ENCODE data around the gene SLC4A7.
A peak's percentile ranks its signal among the peaks of the same experiment; 100 is the strongest.
"Not testable (repeated sequence)": the region's sequence is repeated elsewhere in the genome, so short reads cannot be mapped to it uniquely, and the experiment has no call there.

Gene SLC4A7

GRCh38 chr3:27484015-27484844, at the start of gene SLC4A7:
TSS of gene SLC4A7 (minus strand) at chr3:27484384. CDS start at chr3:27484126, 258 bp downstream.
- DNase-seq: peak; percentile 98

GRCh38 chr3:27533261-27533607, 49.0 kb upstream of the SLC4A7 start:
- no peak for DNase-seq

- DNase-seq: no peak
Measured at GRCh38 chr3:27532426-27533260, 48.5 kb upstream of the SLC4A7 start.

- not testable (repeated sequence) for DNase-seq
Measured at GRCh38 chr3:27531193-27531751, 47.1 kb upstream of the SLC4A7 start.

GRCh38 chr3:27528791-27529190, 44.6 kb upstream of the SLC4A7 start:
- no peak for DNase-seq

- no peak for DNase-seq
Measured at GRCh38 chr3:27526614-27527315, 42.6 kb upstream of the SLC4A7 start.

- DNase-seq: no peak
Measured at GRCh38 chr3:27521872-27522265, 37.7 kb upstream of the SLC4A7 start.

GRCh38 chr3:27521179-27521871, 37.1 kb upstream of the SLC4A7 start:
- DNase-seq: no peak

GRCh38 chr3:27511724-27512422, 27.7 kb upstream of the SLC4A7 start:
- DNase-seq: no peak

GRCh38 chr3:27509376-27509775, 25.2 kb upstream of the SLC4A7 start:
- DNase-seq: no peak

- DNase-seq: no peak
Measured at GRCh38 chr3:27508424-27508823, 24.2 kb upstream of the SLC4A7 start.

GRCh38 chr3:27507515-27508266, 23.5 kb upstream of the SLC4A7 start:
- no peak for DNase-seq

- DNase-seq: no peak
Measured at GRCh38 chr3:27507111-27507510, 22.9 kb upstream of the SLC4A7 start.

GRCh38 chr3:27504749-27505148, 20.6 kb upstream of the SLC4A7 start:
- no peak for DNase-seq

GRCh38 chr3:27503526-27503925, 19.3 kb upstream of the SLC4A7 start:
- DNase-seq: no peak

- no peak for DNase-seq
Measured at GRCh38 chr3:27501759-27502158, 17.6 kb upstream of the SLC4A7 start.

- DNase-seq: no peak
Measured at GRCh38 chr3:27500986-27501385, 16.8 kb upstream of the SLC4A7 start.

GRCh38 chr3:27500035-27500434, 15.9 kb upstream of the SLC4A7 start:
- no peak for DNase-seq

- DNase-seq: no peak
Measured at GRCh38 chr3:27494784-27495183, 10.6 kb upstream of the SLC4A7 start.

- no peak for DNase-seq
Measured at GRCh38 chr3:27488821-27489220, 4.6 kb upstream of the SLC4A7 start.

GRCh38 chr3:27487383-27487782, 3.2 kb upstream of the SLC4A7 start:
- DNase-seq: no peak

All from activated naive CD4-positive, alpha-beta T cell treated with anti-CD3 and anti-CD28 coated beads, Interleukin-2, amount 50 U/mL, for 16 hours (primary cell).